NCI-H1436 (cell line): Measurements from ENCODE around the gene CBX2.
A peak's percentile ranks its signal among the peaks of the same experiment; 100 is the strongest.

ENCODE experiments used
- DNase-seq: peaks from one replicate; lab custom pipeline; 2025; lab: John Stamatoyannopoulos, UW

The CBX2 gene

DNA sequence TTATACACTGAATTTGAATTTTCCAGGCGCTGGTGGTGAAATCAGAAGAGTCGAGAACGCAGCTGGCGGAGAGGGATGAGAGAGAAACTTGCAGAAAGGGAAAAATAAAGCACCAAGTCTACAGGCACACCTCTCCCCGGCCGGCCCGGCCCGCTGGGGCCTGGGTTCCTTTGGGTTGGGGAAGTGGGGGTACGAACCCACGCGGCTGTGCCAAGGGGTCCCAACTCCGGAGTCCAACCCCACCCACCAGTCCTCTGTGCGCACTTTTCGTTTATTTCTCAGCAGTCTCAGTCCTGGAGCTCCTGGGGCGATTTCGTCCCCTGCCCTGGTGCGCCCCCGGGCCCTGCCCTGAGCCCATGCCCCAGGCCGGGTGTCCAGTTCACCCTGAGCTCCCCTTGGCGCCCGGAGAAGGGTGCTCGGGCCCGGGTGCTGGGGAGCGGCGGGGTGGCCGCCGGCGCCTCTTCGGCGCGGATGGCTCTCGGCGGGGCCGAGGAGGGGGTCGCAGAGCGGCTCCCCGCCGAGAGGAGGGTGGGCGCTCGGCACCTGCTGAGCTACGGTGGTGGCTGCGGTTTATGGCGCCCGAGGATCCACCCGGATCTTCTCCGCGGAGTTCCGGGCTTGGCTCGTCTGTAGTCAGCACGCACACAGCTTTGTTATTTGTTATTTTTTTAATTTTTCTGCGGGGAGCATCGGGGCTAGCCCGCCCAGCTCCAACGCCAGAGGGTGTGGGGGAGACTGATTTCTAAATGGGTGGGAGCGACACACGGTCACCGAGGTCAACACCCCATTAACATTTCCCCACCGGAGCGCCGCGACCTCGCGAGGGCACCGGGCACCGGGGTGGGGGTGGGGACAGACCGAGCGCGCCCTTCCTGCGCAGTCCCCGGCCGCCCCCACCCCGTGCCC lies 34.7 kb downstream of the CBX2 start:
- DNase-seq, result no peak

DNA sequence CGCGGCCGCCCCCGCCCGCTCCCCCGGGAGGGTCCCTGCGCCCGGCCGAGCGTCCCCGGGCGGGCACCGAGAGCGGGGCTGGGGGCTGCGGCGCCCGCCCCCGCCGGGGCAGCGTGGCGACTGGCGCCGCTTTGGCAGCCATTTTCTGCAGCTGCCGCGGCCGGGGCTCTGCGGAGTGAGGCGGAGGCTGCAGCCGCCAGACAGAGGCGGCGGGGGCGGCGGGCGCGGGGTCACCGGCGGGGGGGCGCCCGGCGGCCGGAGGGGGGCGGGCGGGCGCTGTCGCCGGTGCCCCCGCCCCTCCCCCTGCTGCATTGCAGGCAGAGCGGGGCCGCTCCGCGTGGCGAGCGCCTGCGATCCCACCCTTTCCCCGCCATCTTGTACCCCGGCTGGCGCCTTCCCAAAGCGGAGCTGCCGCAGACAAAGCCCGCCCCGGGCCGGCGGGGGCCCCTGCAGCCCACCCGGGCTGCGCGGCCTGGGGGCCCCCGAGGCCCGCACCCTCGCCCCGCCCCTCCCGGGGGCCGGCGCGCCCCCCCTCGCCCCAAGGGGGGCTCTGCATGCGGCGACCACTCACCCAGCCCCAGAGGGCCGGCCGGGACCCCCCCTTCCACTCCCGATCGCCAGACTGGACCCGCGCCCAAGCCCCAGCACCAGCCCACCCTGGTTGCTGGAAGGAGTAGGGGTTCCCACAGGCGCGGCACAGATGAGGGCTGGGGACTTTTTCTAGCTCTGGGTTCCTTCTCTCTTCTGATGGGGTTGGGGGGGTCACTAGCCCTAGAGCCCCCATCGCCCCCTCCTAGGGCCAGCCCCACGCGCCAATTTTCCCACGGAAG lies 35.6 kb downstream of the CBX2 start:
- peak; percentile 57 for DNase-seq

DNA sequence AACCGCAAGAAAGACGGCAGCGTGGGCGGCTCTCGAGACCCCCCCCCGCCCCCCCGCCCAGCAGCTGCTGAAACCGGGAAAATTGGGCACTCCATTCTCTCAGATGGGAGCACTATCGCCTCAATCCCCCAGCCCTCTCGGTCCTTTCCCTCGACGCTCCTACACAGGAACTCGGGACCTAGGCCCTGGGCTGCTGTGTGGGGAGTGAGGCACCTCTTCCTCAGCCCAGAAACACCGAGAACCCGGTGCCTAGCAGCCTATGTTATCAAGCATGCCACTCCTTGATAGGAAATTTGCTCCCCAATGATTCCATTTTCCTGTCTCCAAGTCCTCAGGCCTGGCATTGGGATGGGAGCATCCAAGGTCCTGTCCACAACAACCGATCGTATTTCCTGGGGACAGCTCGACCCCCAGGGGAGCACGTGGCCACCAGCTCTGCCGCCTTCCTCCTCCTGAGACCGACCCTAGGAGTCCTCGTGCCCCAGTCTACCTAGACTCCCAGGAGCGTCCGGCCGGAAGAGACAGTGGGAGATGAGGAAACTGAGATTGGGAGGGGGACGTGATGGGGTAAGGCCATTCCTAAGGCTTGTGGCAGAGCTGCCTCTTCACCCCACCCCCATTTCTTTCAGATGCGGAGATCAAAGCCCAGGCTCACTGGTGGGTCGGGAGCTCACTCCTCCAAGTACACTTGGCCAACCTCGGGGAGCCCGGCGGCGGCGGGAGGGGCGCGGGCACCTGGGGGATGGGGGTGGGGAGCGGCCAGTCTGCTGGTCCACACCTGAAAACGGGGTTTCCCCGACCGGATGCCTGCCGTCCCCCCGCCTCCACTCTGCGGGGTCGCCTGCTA lies 36.4 kb downstream of the CBX2 start:
- DNase-seq, result no peak

DNA sequence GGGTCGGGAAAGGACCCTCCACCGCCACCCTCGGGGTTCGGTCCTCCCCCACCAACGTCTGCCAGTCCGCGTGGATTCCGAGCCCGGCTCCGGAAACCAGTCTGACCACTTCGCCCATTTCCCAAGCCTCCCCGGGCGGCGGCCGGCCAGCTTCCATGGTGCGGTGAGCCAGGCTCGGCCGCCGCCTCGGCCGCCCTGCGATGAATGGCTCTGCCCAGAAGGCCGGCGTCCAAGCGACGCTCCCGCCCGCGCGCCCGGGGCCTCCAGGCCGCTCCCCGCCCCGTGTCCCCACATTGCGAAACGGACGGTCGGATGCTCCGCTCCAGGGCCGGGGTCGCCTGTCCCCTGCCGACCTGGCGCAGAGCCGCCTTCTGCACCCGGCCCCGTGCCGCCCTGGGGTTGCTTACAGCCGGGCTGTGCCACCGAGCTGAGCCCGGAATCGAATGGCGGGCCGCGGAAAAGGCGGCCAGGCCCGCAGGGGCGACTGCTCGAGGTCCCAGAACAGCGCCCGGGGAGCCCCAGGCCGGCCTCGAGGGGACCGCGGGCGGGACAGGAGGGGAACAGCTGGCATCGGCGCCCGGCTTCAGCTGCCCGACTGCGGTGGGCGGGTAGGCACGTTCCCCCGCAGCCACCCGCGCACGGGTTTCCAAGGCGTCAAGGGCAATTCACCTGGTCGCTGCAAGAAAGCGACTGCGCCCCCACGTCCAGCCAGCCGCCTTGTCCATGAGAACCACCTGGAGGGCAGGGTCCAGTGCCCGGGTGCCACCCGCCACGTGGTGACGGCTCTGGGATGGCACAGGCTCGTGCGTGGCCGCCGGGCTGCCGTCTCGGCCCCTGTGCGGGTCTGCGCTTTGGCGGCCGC lies 37.3 kb downstream of the CBX2 start:
- DNase-seq, result no peak

DNA sequence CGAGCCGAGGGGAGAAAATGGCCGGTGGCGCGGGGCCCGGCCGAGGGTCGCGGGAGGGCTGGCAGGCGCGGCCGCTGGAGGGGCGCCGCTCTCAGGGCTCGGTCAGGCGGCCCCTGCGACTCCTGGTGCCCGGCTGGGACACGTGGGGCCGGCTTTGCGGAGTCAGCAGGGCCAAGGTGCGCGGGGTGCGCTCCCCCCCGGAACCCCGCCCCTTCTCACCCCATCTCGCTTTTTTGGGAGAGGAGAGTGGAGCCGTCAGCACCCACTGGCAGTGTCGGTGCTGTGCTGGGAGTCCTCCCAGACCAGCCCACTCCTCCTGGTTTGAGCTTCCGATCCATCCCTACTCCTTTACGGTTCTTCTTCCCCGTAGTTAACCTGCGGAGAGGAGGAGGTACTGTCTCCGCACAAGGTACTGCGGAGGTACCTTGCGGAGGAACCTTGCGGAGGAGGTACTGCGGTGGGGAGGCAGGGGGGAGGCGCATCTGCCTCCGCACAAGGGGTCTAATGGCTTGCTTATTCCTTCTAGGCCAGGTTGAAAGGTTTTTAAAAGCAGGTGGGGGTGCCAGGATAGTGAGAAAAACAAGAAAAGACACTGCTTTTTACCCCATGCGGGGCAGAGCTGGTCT lies 38.0 kb downstream of the CBX2 start:
- DNase-seq, result no peak

DNA sequence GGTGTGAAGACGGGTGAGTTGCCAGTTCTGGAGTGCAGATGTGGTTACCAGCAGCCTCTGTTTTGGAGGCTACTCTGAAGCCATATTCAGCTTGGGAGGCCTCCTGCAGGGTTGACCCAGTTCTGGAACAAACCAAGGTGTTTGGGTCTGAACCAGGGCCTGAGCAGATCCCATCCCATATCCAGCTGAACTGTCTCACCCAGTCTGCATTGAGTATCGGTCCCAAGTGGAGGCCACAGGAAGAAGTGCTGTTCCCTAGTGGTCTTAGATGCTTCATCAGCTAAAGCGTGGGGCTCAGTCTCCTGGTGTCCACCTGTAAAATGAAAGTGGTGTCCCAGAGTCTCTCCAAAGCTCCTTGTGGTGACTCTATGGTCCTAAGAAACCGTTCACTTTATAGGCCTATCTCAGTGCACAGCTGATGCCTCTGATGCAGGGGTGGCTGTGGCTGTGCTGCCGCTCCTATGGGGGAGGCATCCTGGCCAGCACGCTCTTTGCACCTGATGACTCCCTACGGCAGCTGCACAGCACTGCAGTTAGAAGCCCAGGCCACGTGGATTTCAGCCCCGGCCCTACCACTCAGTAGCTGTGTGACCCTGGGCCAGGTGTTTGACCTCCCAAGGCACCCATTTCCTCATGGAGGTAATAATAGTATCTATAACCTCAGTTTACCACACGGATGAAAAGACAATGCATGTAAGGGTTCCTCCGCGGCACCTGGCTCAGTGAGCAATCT lies 40.2 kb downstream of the CBX2 start:
- DNase-seq, result no peak

DNA sequence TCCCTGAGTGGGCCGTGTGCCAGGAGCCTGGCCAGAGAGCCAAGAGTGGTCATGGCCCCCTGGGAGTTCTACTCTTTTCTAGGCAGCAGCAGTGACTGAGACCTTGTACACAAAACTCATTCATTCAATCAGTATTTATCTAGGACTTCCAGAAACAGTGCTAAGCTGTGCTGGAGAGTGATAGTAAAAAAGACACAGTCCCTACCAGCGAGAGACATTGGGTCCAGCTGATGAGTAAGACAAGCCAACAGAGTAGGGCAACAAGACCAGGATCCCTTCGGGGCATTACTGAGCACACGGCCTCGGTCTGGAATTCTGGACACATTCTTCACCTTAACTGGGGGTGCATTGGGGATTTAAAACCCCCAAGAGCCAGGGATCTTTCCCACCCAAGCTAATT lies 41.1 kb downstream of the CBX2 start:
- no peak for DNase-seq

DNA sequence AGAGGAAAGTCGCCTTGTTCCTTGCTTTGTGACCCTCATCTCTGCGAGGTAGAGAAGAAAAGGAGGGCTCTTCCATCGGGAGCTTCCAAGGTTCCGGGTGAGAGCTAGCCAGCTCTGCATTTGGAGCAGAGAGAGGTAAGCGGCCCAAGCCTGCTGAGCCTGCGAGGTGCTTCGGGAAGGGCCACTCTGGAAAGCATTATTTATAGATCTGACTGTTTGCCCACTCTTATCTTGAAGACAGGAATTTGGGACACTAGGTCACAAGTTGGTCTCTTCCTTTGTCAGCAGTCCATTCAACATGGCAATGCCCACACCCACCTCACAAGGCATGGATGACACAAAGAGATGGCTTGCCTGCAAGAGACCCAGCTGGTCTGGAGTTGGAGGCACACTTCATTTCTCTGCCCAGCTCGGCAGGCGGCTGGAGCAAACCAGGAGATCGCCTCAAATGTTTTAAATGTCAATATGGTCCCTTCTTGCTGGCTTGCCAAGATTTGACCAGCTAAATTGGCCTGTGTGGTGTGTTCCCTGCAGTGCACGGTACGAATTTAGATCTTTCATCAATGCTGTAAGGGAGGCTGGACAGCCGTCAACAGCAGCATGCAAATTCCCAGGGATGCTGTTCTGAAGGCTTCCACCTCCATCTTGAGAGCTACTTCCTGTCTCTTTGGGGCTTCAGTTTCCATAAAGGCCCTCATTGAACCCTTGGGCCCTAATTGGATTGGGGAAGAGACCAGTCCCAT lies 41.8 kb downstream of the CBX2 start:
- DNase-seq, result no peak

DNA sequence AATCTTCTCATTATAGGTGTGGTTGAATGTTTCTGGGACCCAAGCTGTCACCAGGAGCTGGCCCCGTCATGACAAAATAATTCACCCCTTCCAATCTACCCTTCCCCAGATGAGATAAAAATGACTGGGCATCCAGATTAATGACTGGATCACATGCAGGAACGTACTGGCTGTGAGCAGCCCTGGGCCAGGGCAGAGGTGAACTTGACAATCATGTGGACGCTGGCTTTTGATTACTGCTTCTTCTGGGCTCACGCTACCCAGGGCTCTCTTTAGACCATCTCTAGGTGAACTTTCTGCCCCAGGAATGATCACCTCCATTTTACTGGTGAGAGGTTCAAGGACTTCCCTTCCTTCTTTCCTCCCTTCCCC lies 43.0 kb downstream of the CBX2 start:
- no peak for DNase-seq

DNA sequence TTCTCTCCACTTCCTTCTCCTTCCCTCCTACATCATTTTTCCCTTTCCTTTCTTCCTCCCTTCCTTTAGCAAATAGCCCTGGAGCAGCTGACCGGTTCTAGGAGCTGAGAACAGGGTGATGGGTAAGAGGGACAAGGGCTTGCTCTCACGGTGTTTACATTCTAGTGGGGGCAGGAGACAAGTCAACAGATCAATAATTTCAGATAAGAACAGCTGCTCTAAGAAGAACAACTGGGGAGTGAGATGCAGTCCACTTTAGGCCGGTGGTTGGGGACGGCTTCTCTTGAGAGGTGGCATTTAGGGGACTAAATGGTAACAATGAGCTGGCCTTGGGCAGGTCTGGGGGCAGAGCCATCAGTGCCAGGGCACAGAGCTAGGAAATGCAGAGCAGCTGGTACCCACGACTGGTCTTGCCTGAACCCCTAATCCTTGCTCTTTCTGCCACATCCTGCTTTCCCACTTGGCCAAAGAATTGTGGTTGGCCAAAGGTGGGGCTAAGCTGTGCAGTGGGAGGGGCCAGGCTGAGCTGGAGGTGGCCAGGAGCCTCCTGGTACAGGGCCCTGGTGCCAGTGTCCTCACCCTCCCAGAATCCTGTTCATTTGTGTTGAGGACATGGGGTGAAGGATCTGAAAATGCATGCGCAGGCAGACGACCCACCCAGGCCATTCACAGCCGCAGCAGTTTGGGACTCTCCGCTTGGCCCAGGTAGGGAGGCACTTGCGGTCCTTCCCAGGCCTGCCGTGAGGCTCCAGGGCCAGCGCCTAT lies 43.6 kb downstream of the CBX2 start:
- no peak for DNase-seq

DNA sequence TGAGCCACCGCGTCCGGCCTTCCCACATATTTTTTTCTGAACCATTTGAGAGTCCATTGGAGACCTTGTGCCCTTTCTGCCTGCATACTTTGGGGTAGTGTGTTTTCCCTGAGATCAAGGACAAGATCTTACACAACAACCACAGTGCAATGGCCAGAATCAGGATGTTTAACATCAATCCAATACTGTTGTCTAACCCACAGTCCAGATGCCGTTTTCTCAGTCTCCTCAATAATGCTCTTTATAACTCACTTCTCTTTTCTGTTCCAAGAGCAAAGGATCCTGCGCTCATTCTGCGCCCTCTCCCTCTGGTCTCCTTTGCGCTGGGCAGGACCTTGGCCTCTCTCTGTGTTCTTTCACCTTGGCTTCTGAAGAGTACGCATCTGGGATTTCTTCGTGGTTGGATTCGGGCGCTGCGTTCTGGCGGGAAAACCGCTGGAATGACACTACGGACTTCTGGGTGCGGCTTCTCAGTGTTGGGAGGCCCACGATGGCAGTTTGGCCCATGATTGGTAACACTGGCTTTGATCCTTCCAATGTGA lies 44.7 kb downstream of the CBX2 start:
- DNase-seq, result no peak

DNA sequence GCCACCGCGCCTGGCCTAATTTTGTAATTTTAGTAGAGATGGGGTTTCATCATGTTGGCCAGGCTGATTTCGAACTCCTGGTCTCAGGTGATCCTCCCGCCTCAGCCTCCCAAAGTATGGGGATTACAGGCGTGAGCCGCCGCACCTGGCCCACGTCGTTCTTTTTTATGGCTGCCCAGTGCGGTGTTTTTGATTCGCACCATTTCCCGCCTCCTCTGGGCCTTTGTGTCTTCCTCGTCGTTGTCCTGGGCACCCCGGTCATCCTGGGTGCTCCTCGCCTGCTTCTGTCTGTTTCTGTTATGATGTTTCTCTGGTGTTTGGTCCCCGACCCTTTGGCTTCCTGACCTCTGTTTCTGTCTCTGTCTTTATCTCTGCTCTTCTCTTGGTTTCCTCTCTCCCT lies 46.3 kb downstream of the CBX2 start:
- DNase-seq, result no peak

DNA sequence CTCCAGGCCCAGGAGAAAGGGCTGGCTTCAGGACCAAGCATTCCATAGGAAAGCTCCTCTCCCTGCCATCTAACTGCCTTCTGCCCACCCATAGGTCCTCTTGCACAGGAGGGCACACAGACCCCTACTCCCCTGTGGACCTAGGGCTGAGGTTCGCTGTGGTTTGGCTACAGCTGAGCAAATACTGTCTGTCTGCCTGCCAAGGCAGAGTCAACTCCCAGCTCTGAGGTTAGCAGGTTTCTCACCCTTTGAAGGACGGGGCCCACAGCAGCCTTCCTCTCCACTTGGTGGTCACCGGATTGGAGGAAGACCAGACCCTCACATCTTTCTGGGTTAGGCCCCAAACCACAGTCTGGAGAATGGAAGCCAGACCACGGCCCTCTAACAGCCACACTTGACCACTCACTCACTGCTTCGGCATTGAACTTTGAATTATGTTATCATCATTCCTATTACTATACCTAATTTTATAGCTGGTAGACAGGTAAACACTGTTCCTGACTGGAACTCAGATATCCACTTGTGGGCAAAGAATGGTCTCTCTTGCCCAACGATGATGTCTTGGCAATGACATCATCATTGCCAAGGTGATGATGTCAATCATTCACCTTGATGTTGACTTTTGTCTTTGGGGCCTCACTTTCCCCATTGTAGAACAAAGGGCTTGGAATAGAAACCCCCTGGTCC lies 47.1 kb downstream of the CBX2 start:
- DNase-seq, result no peak

DNA sequence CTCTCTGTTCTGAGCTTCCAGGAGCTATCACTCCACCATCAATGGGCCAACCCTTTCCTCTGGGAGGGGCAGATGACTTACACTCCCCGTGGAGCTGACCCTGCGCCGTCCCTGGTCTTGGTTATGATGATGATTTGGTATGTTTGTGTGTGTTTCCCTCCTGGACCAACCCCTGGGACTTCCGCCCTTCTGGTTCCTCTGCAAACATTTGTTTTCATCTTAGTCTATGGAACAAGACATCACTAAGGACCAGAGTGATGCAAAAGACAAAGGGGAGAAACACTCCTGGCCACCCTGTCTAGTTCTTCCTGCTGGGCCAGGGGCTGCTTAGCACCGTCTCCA lies 47.6 kb downstream of the CBX2 start:
- no peak for DNase-seq

DNA sequence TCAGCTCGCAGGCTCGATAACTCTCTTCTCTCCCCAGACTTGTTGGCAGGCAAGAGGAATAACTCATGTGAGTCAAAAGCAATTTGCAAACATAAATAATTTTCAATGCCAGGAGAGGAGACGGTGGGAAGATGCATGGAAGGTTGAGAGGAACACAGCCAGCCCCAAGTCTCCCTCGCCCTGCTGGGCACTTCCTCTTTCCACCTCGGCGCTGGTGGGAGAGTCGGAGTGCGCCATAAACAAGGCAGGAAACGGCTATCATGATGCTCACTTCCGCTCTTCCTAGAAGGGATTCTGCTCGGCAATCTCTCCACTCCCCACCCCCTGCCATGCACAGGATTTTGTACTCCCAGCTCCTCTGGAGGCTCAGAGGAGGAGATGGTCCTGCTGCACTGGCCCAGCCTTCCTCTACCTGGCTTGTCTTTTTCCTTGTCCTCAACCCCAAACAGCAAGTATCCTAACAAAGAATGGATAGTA lies 48.3 kb downstream of the CBX2 start:
- DNase-seq, result no peak

DNA sequence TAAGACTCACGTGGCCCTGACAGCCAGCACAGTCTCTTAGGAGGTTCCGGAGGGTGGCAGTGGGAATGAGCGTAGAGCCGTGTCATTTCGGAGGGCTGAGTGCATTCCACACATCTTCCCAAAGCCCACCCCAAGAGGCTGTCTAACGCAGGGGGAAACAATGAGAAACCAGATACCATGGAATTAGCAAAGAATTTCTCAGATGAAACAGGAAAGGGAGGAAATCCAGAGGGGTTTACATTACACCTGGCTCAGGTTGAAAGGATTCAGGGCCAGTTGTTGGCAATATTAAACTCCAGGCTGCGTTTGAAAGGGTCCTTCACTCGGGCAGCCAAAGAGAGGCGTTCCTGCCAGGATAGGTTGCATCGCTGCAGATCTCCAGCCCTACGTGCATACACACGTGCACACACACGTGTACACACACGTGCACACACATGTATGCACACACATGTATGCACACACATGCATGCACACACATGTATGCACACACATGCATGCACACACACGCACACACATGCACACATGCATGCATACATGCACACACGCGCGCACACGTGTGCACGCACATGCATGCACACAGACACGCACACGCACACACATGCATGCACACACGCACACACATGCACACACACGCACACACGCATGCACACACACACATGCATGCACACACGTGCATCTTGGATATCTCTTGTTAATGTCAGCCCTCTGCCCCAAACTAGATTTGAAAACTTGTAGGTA lies 49.1 kb downstream of the CBX2 start:
- DNase-seq, result no peak

DNA sequence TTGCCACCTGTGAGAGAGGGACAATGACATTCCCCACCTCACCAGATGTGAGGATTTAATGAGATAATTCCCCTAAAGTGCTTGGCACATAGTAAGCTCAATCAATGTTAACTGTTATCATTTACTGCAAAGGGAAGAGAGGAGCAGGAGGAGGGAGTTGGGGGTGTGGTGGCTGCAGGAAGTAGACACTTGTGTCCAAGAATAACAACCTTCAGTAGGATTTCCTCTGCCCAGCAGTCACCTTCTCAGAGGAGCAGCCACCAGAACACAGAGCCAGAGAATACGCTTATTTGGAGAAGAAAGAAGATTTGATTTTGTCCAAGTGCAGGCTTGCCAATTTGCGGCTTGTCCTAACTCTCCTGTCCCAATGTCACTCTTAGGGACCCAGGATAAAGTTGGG lies 51.1 kb downstream of the CBX2 start:
- no peak for DNase-seq
